ENCODE data around the gene CRTAC1. TPM values are rescaled to one million over a fixed set of nuclear protein-coding genes. Genes with fewer than 3 reads are reported as not detected.

Gene CRTAC1
- total RNA-seq, 1 experiment from 2014 or later, result 1.2 TPM

DNA sequence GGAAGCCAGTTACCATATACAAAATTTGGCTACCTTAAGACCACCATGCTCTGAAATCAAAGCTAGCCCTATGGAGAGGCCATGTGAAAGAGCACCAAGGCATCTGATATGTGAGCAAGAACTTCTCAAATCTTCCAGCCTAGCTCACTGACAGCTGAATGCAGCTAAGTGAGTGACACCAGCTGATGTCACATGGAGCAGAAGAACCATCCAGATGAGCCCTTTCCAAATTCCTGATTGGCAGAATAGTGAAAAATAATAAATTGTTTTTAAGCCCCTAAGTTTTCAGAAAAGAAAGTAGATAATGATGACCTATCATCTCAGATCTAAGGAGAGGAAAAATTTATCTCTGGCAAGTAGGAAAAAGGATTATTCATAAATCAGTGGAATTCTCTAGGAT is 85.6 kb downstream of the CRTAC1 start:
- peaks cover 8% of the 10 kb centered on the region for H3K27me3 Mint-ChIP-seq (ENCODE audit: low read depth)
- peaks cover 9% of the 10 kb centered on the region for H3K36me3 Mint-ChIP-seq
- no peak overlapping the region for H3K4me3 Mint-ChIP-seq
- DNase-seq (ENCODE audit: low spot score), result no peak
- no peak overlapping the region for H3K27ac Mint-ChIP-seq
- TF ChIP-seq HMGA2 (CRISPR knock-in tag; IDR thresholded peaks at IDR 0.05) (no peak), ZNF671 (CRISPR knock-in tag; IDR thresholded peaks at IDR 0.05) (no peak), IRF2 (CRISPR knock-in tag; IDR thresholded peaks at IDR 0.05; ENCODE audit: borderline replicate concordance, low read depth) (no peak), KAT7 (CRISPR knock-in tag; IDR thresholded peaks at IDR 0.05; ENCODE audit: borderline replicate concordance) (no peak), JAZF1 (CRISPR knock-in tag; IDR thresholded peaks at IDR 0.05) (no peak), CREM (CRISPR knock-in tag; IDR thresholded peaks at IDR 0.05) (no peak), NFE2L1 (CRISPR knock-in tag; IDR thresholded peaks at IDR 0.05) (no peak), ZNF416 (CRISPR knock-in tag; IDR thresholded peaks at IDR 0.05) (no peak), ZNF232 (CRISPR knock-in tag; IDR thresholded peaks at IDR 0.05) (no peak), MYBL2 (CRISPR knock-in tag; IDR thresholded peaks at IDR 0.05) (no peak), JUN (CRISPR knock-in tag; IDR thresholded peaks at IDR 0.05) (no peak)
- TF ChIP-seq, protein P1, sequence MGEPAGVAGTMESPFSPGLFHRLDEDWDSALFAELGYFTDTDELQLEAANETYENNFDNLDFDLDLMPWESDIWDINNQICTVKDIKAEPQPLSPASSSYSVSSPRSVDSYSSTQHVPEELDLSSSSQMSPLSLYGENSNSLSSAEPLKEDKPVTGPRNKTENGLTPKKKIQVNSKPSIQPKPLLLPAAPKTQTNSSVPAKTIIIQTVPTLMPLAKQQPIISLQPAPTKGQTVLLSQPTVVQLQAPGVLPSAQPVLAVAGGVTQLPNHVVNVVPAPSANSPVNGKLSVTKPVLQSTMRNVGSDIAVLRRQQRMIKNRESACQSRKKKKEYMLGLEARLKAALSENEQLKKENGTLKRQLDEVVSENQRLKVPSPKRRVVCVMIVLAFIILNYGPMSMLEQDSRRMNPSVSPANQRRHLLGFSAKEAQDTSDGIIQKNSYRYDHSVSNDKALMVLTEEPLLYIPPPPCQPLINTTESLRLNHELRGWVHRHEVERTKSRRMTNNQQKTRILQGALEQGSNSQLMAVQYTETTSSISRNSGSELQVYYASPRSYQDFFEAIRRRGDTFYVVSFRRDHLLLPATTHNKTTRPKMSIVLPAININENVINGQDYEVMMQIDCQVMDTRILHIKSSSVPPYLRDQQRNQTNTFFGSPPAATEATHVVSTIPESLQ (CRISPR knock-in tag; IDR thresholded peaks at IDR 0.05), result no peak
- TF ChIP-seq, protein P2, sequence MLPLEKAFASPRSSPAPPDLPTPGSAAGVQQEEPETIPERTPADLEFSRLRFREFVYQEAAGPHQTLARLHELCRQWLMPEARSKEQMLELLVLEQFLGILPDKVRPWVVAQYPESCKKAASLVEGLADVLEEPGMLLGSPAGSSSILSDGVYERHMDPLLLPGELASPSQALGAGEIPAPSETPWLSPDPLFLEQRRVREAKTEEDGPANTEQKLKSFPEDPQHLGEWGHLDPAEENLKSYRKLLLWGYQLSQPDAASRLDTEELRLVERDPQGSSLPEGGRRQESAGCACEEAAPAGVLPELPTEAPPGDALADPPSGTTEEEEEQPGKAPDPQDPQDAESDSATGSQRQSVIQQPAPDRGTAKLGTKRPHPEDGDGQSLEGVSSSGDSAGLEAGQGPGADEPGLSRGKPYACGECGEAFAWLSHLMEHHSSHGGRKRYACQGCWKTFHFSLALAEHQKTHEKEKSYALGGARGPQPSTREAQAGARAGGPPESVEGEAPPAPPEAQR (CRISPR knock-in tag; IDR thresholded peaks at IDR 0.05), result no peak
- TF ChIP-seq, protein P3, sequence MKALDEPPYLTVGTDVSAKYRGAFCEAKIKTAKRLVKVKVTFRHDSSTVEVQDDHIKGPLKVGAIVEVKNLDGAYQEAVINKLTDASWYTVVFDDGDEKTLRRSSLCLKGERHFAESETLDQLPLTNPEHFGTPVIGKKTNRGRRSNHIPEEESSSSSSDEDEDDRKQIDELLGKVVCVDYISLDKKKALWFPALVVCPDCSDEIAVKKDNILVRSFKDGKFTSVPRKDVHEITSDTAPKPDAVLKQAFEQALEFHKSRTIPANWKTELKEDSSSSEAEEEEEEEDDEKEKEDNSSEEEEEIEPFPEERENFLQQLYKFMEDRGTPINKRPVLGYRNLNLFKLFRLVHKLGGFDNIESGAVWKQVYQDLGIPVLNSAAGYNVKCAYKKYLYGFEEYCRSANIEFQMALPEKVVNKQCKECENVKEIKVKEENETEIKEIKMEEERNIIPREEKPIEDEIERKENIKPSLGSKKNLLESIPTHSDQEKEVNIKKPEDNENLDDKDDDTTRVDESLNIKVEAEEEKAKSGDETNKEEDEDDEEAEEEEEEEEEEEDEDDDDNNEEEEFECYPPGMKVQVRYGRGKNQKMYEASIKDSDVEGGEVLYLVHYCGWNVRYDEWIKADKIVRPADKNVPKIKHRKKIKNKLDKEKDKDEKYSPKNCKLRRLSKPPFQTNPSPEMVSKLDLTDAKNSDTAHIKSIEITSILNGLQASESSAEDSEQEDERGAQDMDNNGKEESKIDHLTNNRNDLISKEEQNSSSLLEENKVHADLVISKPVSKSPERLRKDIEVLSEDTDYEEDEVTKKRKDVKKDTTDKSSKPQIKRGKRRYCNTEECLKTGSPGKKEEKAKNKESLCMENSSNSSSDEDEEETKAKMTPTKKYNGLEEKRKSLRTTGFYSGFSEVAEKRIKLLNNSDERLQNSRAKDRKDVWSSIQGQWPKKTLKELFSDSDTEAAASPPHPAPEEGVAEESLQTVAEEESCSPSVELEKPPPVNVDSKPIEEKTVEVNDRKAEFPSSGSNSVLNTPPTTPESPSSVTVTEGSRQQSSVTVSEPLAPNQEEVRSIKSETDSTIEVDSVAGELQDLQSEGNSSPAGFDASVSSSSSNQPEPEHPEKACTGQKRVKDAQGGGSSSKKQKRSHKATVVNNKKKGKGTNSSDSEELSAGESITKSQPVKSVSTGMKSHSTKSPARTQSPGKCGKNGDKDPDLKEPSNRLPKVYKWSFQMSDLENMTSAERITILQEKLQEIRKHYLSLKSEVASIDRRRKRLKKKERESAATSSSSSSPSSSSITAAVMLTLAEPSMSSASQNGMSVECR (CRISPR knock-in tag; IDR thresholded peaks at IDR 0.05; ENCODE audit: borderline replicate concordance), result no peak
- TF ChIP-seq, protein P4, sequence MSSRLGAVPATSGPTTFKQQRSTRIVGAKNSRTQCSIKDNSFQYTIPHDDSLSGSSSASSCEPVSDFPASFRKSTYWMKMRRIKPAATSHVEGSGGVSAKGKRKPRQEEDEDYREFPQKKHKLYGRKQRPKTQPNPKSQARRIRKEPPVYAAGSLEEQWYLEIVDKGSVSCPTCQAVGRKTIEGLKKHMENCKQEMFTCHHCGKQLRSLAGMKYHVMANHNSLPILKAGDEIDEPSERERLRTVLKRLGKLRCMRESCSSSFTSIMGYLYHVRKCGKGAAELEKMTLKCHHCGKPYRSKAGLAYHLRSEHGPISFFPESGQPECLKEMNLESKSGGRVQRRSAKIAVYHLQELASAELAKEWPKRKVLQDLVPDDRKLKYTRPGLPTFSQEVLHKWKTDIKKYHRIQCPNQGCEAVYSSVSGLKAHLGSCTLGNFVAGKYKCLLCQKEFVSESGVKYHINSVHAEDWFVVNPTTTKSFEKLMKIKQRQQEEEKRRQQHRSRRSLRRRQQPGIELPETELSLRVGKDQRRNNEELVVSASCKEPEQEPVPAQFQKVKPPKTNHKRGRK (CRISPR knock-in tag; IDR thresholded peaks at IDR 0.05; ENCODE audit: borderline replicate concordance), result no peak
- ChIA-PET CTCF (no interaction called here), POLR2A (no interaction called here)
- ATAC-seq, result no peak
- H3K9me3 Mint-ChIP-seq, result peaks cover 49% of the 10 kb centered on the region
- peaks cover under 1% of the 10 kb centered on the region; the same call in 1 of the 2 replicates for H3K4me1 Mint-ChIP-seq

DNA sequence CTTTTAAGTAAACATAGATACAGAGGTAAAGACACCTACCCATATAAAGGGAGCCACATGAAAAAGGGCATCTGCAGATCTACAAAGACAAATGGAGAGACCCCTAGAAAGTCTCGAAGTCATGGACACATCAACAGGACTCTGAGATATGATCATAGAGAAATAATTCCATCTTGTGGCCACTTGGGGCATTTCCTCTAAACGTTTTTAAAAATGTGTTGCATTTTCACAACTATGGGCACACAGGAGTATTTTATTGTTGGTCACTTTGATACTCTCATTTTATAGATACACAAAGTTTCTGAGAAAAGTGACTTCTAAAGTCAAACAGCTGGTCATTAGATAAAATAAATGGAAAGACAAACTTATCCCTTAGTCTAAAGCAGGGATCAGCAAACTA is 87.1 kb downstream of the CRTAC1 start:
- ChIA-PET POLR2A (no interaction called here), CTCF (no interaction called here)
- Mint-ChIP-seq H3K27me3 (ENCODE audit: low read depth) (peaks cover 8% of the 10 kb centered on the region), H3K4me3 (no peak overlapping the region), H3K4me1 (peaks cover 5% of the 10 kb centered on the region; the same call in 1 of the 2 replicates), H3K36me3 (peaks cover 9% of the 10 kb centered on the region), H3K9me3 (peaks cover 41% of the 10 kb centered on the region), H3K27ac (no peak overlapping the region)
- ATAC-seq, result no peak
- DNase-seq (ENCODE audit: low spot score), result no peak
- TF ChIP-seq, protein P5, sequence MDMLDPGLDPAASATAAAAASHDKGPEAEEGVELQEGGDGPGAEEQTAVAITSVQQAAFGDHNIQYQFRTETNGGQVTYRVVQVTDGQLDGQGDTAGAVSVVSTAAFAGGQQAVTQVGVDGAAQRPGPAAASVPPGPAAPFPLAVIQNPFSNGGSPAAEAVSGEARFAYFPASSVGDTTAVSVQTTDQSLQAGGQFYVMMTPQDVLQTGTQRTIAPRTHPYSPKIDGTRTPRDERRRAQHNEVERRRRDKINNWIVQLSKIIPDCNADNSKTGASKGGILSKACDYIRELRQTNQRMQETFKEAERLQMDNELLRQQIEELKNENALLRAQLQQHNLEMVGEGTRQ (CRISPR knock-in tag; IDR thresholded peaks at IDR 0.05), result no peak
- TF ChIP-seq SMAD4 (CRISPR knock-in tag; IDR thresholded peaks at IDR 0.05) (no peak), JUN (CRISPR knock-in tag; IDR thresholded peaks at IDR 0.05) (no peak)
- TF ChIP-seq, protein P1 (CRISPR knock-in tag; IDR thresholded peaks at IDR 0.05), result no peak
- TF ChIP-seq, protein P6, sequence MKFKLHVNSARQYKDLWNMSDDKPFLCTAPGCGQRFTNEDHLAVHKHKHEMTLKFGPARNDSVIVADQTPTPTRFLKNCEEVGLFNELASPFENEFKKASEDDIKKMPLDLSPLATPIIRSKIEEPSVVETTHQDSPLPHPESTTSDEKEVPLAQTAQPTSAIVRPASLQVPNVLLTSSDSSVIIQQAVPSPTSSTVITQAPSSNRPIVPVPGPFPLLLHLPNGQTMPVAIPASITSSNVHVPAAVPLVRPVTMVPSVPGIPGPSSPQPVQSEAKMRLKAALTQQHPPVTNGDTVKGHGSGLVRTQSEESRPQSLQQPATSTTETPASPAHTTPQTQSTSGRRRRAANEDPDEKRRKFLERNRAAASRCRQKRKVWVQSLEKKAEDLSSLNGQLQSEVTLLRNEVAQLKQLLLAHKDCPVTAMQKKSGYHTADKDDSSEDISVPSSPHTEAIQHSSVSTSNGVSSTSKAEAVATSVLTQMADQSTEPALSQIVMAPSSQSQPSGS (CRISPR knock-in tag; IDR thresholded peaks at IDR 0.05; ENCODE audit: borderline replicate concordance, low read depth), result no peak
- TF ChIP-seq, protein P7, sequence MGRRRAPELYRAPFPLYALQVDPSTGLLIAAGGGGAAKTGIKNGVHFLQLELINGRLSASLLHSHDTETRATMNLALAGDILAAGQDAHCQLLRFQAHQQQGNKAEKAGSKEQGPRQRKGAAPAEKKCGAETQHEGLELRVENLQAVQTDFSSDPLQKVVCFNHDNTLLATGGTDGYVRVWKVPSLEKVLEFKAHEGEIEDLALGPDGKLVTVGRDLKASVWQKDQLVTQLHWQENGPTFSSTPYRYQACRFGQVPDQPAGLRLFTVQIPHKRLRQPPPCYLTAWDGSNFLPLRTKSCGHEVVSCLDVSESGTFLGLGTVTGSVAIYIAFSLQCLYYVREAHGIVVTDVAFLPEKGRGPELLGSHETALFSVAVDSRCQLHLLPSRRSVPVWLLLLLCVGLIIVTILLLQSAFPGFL (CRISPR knock-in tag; IDR thresholded peaks at IDR 0.05; ENCODE audit: borderline replicate concordance), result no peak

Data from WTC11 (cell line).